K562 (cell line): ENCODE results near the gene NAA15.

Experiments used
- CTCF ChIP-seq, 3 experiments: IDR thresholded peaks in 2 of 3; conservative IDR thresholded peaks in 1 of 3; 2 replicates each; pipeline ENCODE4 v1.5.1; 2011 to 2012; ENCODE audit warnings: low read length in 3 of 3, mild to moderate bottlenecking in 3 of 3, control low read depth in 2 of 3, improper control_type of control experiment in 1 of 3, inconsistent platforms in 1 of 3, low read depth in 1 of 3, mixed read lengths in 1 of 3, moderate library complexity in 1 of 3; ENCODE audit not compliant: insufficient read depth in 2 of 3
- SAFB2 ChIP-seq: fragments of 200-400 bp; formaldehyde crosslinking; IDR thresholded peaks from 2 replicates; pipeline ENCODE4 v1.6.1; 2018; ENCODE audit warnings: borderline replicate concordance, low read length, low read depth, moderate library complexity; ENCODE audit not compliant: severe bottlenecking

- TF ChIP-seq CTCF (IDR thresholded peaks at IDR 0.05 in 2 of 3, conservative IDR thresholded peaks at IDR 0.05 in 1 of 3; ENCODE audit: insufficient read depth in 2 of 3, low read depth in 1 of 3, low read length in 3 of 3) (no peak), SAFB2 (no peak)
Measured at GRCh38 chr4:139278912-139279759, 22.2 kb upstream of the NAA15 start.
